GM19372 (cell line): ENCODE measurements around the gene C7orf33.
"Not testable (repeated sequence)": the region's sequence is repeated elsewhere in the genome, so short reads cannot be mapped to it uniquely, and the experiment has no call there.

ENCODE experiments used
- ATAC-seq: cut with Tn5 transposase; IDR thresholded peaks from one replicate; pipeline ENCODE4 v1.9.1; 2021; ENCODE audit warnings: mild to moderate bottlenecking, low read depth, moderate library complexity; ENCODE audit not compliant: unreplicated experiment

Gene C7orf33

GRCh38 chr7:148590471-148590870, at the start of gene C7orf33:
Gene C7orf33, plus strand, starts transcription at chr7:148590766. Its CDS starts 160 bp downstream, at chr7:148590926.
- no peak for ATAC-seq

- ATAC-seq = no peak
Observed at GRCh38 chr7:148541891-148542504, 48.6 kb upstream of the C7orf33 start.

- no peak for ATAC-seq
Observed at GRCh38 chr7:148543302-148543701, 47.3 kb upstream of the C7orf33 start.

GRCh38 chr7:148545172-148545571, 45.4 kb upstream of the C7orf33 start:
- no peak for ATAC-seq

- no peak for ATAC-seq
Observed at GRCh38 chr7:148545932-148546331, 44.6 kb upstream of the C7orf33 start.

- no peak for ATAC-seq
Observed at GRCh38 chr7:148546857-148547256, 43.7 kb upstream of the C7orf33 start.

GRCh38 chr7:148547951-148548350, 42.6 kb upstream of the C7orf33 start:
- no peak for ATAC-seq

GRCh38 chr7:148553979-148554378, 36.6 kb upstream of the C7orf33 start:
- no peak for ATAC-seq

- no peak for ATAC-seq
Observed at GRCh38 chr7:148556892-148557291, 33.7 kb upstream of the C7orf33 start.

GRCh38 chr7:148558914-148559313, 31.7 kb upstream of the C7orf33 start:
- no peak for ATAC-seq

GRCh38 chr7:148561099-148561498, 29.5 kb upstream of the C7orf33 start:
- ATAC-seq = no peak

GRCh38 chr7:148563583-148564274, 26.8 kb upstream of the C7orf33 start:
- peak; percentile 36 for ATAC-seq

- ATAC-seq = peak; percentile 56
Observed at GRCh38 chr7:148564275-148564951, 26.2 kb upstream of the C7orf33 start.

- ATAC-seq = no peak
Observed at GRCh38 chr7:148566736-148567135, 23.8 kb upstream of the C7orf33 start.

- ATAC-seq = no peak
Observed at GRCh38 chr7:148567524-148567923, 23.0 kb upstream of the C7orf33 start.

- ATAC-seq = no peak
Observed at GRCh38 chr7:148570510-148570909, 20.1 kb upstream of the C7orf33 start.

GRCh38 chr7:148570973-148571372, 19.6 kb upstream of the C7orf33 start:
- not testable (repeated sequence) for ATAC-seq

- no peak for ATAC-seq
Observed at GRCh38 chr7:148571381-148571780, 19.2 kb upstream of the C7orf33 start.

- ATAC-seq = no peak
Observed at GRCh38 chr7:148572067-148572522, 18.5 kb upstream of the C7orf33 start.

- not testable (repeated sequence) for ATAC-seq
Observed at GRCh38 chr7:148573581-148573980, 17.0 kb upstream of the C7orf33 start.

GRCh38 chr7:148575640-148576411, 14.7 kb upstream of the C7orf33 start:
- peak; percentile 90 for ATAC-seq
